Memory B cell (primary cell): Measurements from ENCODE around the gene ZNF525.
"Not testable (repeated sequence)": the region's sequence is repeated elsewhere in the genome, so short reads cannot be mapped to it uniquely, and the experiment has no call there.

ENCODE experiments used
- ATAC-seq: fragments of 150-1000 bp; cut with Tn5 transposase; 2 replicates; pipeline ENCODE4 v1.10.0; 2021; ENCODE audit warnings: low read depth, mild to moderate bottlenecking, moderate library complexity
- DNase-seq, 2 donors: peaks; one replicate each; pipeline ENCODE4 v3.0.0; 2022; ENCODE audit warnings: low spot score in 2 of 2
- H3K27ac Mint-ChIP-seq: one replicate; pipeline ENCODE4 v1.8.0; 2022; ENCODE audit warnings: mild to moderate bottlenecking, moderate library complexity, mixed read lengths
- H3K27me3 Mint-ChIP-seq: one replicate; pipeline ENCODE4 v1.8.0; 2022; ENCODE audit warnings: mixed read lengths
- H3K36me3 Mint-ChIP-seq: one replicate; pipeline ENCODE4 v1.8.0; 2022; ENCODE audit warnings: mild to moderate bottlenecking, mixed read lengths
- H3K4me1 Mint-ChIP-seq: one replicate; pipeline ENCODE4 v1.8.0; 2022; ENCODE audit warnings: mixed read lengths
- H3K4me3 Mint-ChIP-seq: one replicate; pipeline ENCODE4 v1.8.0; 2022; ENCODE audit warnings: mild to moderate bottlenecking, moderate library complexity, mixed read lengths
- H3K9me3 Mint-ChIP-seq: one replicate; pipeline ENCODE4 v1.8.0; 2022; ENCODE audit warnings: mixed read lengths

Gene ZNF525

GRCh38 chr19:53423074-53423473 lies 57.6 kb downstream of the ZNF525 start:
- not testable (repeated sequence) for H3K4me1 Mint-ChIP-seq, H3K9me3 Mint-ChIP-seq, DNase-seq, H3K27ac Mint-ChIP-seq, ATAC-seq, H3K4me3 Mint-ChIP-seq, H3K36me3 Mint-ChIP-seq, H3K27me3 Mint-ChIP-seq

GRCh38 chr19:53423680-53424079 lies 58.2 kb downstream of the ZNF525 start:
- not testable (repeated sequence) for H3K27me3 Mint-ChIP-seq, H3K36me3 Mint-ChIP-seq, H3K4me1 Mint-ChIP-seq, ATAC-seq, DNase-seq, H3K27ac Mint-ChIP-seq, H3K4me3 Mint-ChIP-seq, H3K9me3 Mint-ChIP-seq

- Mint-ChIP-seq H3K9me3 (no peaks in the 10 kb centered on the region), H3K27ac (no peak overlapping the region), H3K27me3 (no peaks in the 10 kb centered on the region), H3K36me3 (no peaks in the 10 kb centered on the region), H3K4me1 (peaks cover 2% of the 10 kb centered on the region), H3K4me3 (no peak overlapping the region)
- peak; percentile 43 to 61 for DNase-seq
- peak; percentile 93 for ATAC-seq
These were observed 59.6 kb downstream of the ZNF525 start for GRCh38 chr19:53424968-53425597.

- H3K9me3 Mint-ChIP-seq: no peaks in the 10 kb centered on the region
- H3K4me1 Mint-ChIP-seq: peaks cover 15% of the 10 kb centered on the region
- peak; percentile 97 for ATAC-seq
- peak; percentile 99 for DNase-seq
- peaks cover 18% of the 10 kb centered on the region for H3K36me3 Mint-ChIP-seq
- H3K4me3 Mint-ChIP-seq: peak within 1 kb of the TSS; percentile 95
- peak within 1 kb of the TSS; percentile 96 for H3K27ac Mint-ChIP-seq
- H3K27me3 Mint-ChIP-seq: no peaks in the 10 kb centered on the region
These were observed 66.0 kb downstream of the ZNF525 start, which contains the start of gene ZNF761 for GRCh38 chr19:53431399-53432087. Gene ZNF761 (plus strand): TSS chr19:53431984. CDS start chr19:53447269, 15,285 bp downstream.

GRCh38 chr19:53432088-53432661 lies 66.7 kb downstream of the ZNF525 start:
- peak overlapping the region; percentile 96 for H3K27ac Mint-ChIP-seq
- H3K27me3 Mint-ChIP-seq: no peaks in the 10 kb centered on the region
- DNase-seq (peak in 1 of 2 donors; percentile 7), ATAC-seq (peak; percentile 30)
- H3K9me3 Mint-ChIP-seq: no peaks in the 10 kb centered on the region
- peaks cover 18% of the 10 kb centered on the region for H3K36me3 Mint-ChIP-seq
- H3K4me3 Mint-ChIP-seq: peak overlapping the region; percentile 95
- H3K4me1 Mint-ChIP-seq: peaks cover 15% of the 10 kb centered on the region
